PC-3 (cell line): ENCODE measurements around the gene CORO2B. TPM values are rescaled to one million over a fixed set of nuclear protein-coding genes. Genes with fewer than 3 reads are reported as not detected.

ENCODE experiments used
- ATAC-seq: fragments of 200-7000 bp; cut with Tn5 transposase; 2 replicates; pipeline ENCODE4 v1.9.1; 2020; ENCODE audit warnings: mild to moderate bottlenecking, moderate library complexity
- BruUV-seq: library from RNA; stranded (reverse); fragments of 400-500 nt; replicated peaks from 2 replicates; lab custom pipeline; 2021; lab: Mats Ljungman, UMichigan
- CTCF ChIA-PET: fragments of 300-600 bp; sonication (Branson Sonifier 250); formaldehyde crosslinking; loops from one replicate; lab custom pipeline; 2022; ENCODE audit warnings: antibody characterized with exemption; lab: Charles Lee
- POLR2A ChIA-PET: fragments of 300-600 bp; sonication (Branson Sonifier 250); formaldehyde crosslinking; loops from one replicate; lab custom pipeline; 2022; ENCODE audit warnings: antibody characterized with exemption; ENCODE audit not compliant: unreplicated experiment; lab: Charles Lee
- DNase-seq: peaks from one replicate; pipeline ENCODE4 v3.0.0-alpha.2; 2015
- H2AFZ ChIP-seq: fragments of 300-600 bp; sonication (generic); 2 replicates; pipeline ENCODE4 v1.6.0; 2016; ENCODE audit warnings: antibody characterized with exemption, low read length
- H3F3A ChIP-seq: fragments of 300-600 bp; sonication (generic); one replicate; pipeline ENCODE4 v1.6.0; 2017; ENCODE audit warnings: antibody characterized with exemption, low read length, control low read depth, mild to moderate bottlenecking; ENCODE audit not compliant: unreplicated experiment
- H3K27ac ChIP-seq: fragments of 300-600 bp; sonication (generic); 2 replicates; pipeline ENCODE4 v1.5.1; 2016; ENCODE audit warnings: mild to moderate bottlenecking, low read length
- H3K27me3 ChIP-seq: fragments of 300-600 bp; sonication (generic); 2 replicates; pipeline ENCODE4 v1.6.1; 2016; ENCODE audit warnings: low read length, mixed read lengths
- H3K36me3 ChIP-seq: fragments of 300-600 bp; sonication (generic); 2 replicates; pipeline ENCODE4 v1.6.1; 2016; ENCODE audit warnings: low read depth, mixed run types, low read length, mixed read lengths
- H3K4me1 ChIP-seq: fragments of 300-600 bp; sonication (generic); 2 replicates; pipeline ENCODE4 v1.5.1; 2016; ENCODE audit warnings: low read length; ENCODE audit not compliant: insufficient read depth
- H3K4me2 ChIP-seq: fragments of 300-600 bp; sonication (generic); 2 replicates; pipeline ENCODE4 v1.6.0; 2016; ENCODE audit warnings: low read length
- H3K4me3 ChIP-seq: fragments of 300-600 bp; sonication (generic); 2 replicates; pipeline ENCODE4 v1.5.1; 2016; ENCODE audit warnings: mild to moderate bottlenecking, low read length, mixed read lengths
- H3K79me2 ChIP-seq: fragments of 300-600 bp; sonication (generic); 2 replicates; pipeline ENCODE4 v1.6.1; 2017; ENCODE audit warnings: low read length, mixed read lengths
- H3K9ac ChIP-seq: fragments of 300-600 bp; sonication (generic); 2 replicates; pipeline ENCODE4 v1.6.0; 2016; ENCODE audit warnings: mild to moderate bottlenecking, low read length
- H3K9me2 ChIP-seq: fragments of 300-600 bp; sonication (generic); replicated peaks from 2 replicates; pipeline ENCODE4 v1.6.1; 2016; ENCODE audit warnings: mixed run types, low read length, mixed read lengths
- H3K9me3 ChIP-seq: fragments of 300-600 bp; sonication (generic); 2 replicates; pipeline ENCODE4 v1.6.1; 2016; ENCODE audit warnings: low read length, mixed read lengths
- H4K20me1 ChIP-seq: fragments of 300-600 bp; sonication (generic); 2 replicates; pipeline ENCODE4 v1.6.1; 2016; ENCODE audit warnings: low read length, mixed read lengths
- CTCF ChIP-seq: fragments of 300-600 bp; sonication (generic); conservative IDR thresholded peaks from 2 replicates; pipeline ENCODE4 v1.5.1; 2017; ENCODE audit warnings: antibody characterized with exemption, low read depth, mild to moderate bottlenecking, low read length
- EZH2 ChIP-seq: fragments of 300-600 bp; sonication (generic); IDR thresholded peaks from one replicate; pipeline ENCODE4 v1.6.1; 2017; ENCODE audit warnings: antibody characterized with exemption, mild to moderate bottlenecking, low read length; ENCODE audit not compliant: unreplicated experiment
- EZH2phosphoT487 ChIP-seq: fragments of 300-600 bp; sonication (generic); IDR thresholded peaks from 2 replicates; pipeline ENCODE4 v1.6.1; 2018; ENCODE audit warnings: mild to moderate bottlenecking, antibody characterized with exemption, low read length, borderline replicate concordance
- intact Hi-C: fragments of 100-400 bp; cut with micrococcal nuclease; formaldehyde crosslinking; loops from 2 replicates; pipeline ENCODE4 v1.9.0; 2023
- total RNA-seq: library from RNA; depleted of rRNA; stranded (reverse); fragments of >200 nt; gene quantifications from 2 replicates; pipeline ENCODE4 v1.2.3, GENCODE V29; 2014

CORO2B gene
- total RNA-seq, 1 experiment from 2014 or later = 0.66 TPM

DNA sequence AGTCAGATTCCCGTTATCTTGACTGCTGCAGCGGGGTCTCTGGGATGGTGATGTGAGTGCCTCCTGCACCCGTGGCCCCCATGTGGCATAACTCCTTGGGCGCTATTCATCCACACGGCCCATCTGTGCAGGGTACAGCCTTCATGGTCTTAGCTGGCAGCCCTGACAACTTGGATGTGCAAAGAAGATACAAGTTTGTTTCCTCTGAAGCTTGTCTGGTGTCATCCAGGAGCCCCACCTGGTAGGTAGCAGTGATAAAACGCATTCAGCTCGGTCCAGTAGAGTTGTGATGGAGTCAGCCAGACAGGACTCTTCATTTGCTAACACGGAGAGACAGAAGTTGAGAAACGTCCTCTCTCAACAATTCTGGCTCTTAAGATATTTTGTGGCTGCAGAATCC, 53.3 kb downstream of the CORO2B start:
- POLR2A ChIA-PET = no interaction called here
- Histone ChIP-seq H4K20me1 (no peaks in the 10 kb centered on the region), H3K4me1 (peaks cover 4% of the 10 kb centered on the region; the same call in 1 of the 2 replicates), H3K79me2 (no peaks in the 10 kb centered on the region), H3F3A (no peaks in the 10 kb centered on the region), H2AFZ (no peak overlapping the region), H3K27me3 (no peaks in the 10 kb centered on the region), H3K36me3 (no peaks in the 10 kb centered on the region), H3K9me3 (no peaks in the 10 kb centered on the region), H3K9ac (no peak overlapping the region), H3K27ac (no peak overlapping the region), H3K4me2 (no peak overlapping the region), H3K9me2 (no peaks in the 10 kb centered on the region), H3K4me3 (no peak overlapping the region)
- no peak for DNase-seq
- intact Hi-C loops = no loop called here
- no peak for TF ChIP-seq EZH2phosphoT487
- no peak for TF ChIP-seq EZH2
- no peak for TF ChIP-seq CTCF
- BruUV-seq = no TSS peak
- ATAC-seq = no peak
- CTCF ChIA-PET = no interaction called here

GRCh38 chr15:68633231-68634121, 54.7 kb downstream of the CORO2B start:
- Histone ChIP-seq H3K9me2 (no peaks in the 10 kb centered on the region), H3K4me1 (no peaks in the 10 kb centered on the region), H3K9ac (no peak overlapping the region), H2AFZ (no peak overlapping the region), H3K4me2 (no peak overlapping the region), H3F3A (no peaks in the 10 kb centered on the region), H3K79me2 (no peaks in the 10 kb centered on the region), H3K9me3 (no peaks in the 10 kb centered on the region), H3K36me3 (no peaks in the 10 kb centered on the region), H4K20me1 (no peaks in the 10 kb centered on the region), H3K27ac (no peak overlapping the region), H3K4me3 (no peak overlapping the region), H3K27me3 (no peaks in the 10 kb centered on the region)
- no TSS peak for BruUV-seq
- DNase-seq (no peak), ATAC-seq (no peak)
- intact Hi-C loops = no loop called here
- CTCF ChIA-PET = no interaction called here
- POLR2A ChIA-PET = no interaction called here
- TF ChIP-seq CTCF (no peak), EZH2 (no peak), EZH2phosphoT487 (no peak)

GRCh38 chr15:68634122-68634482, 55.3 kb downstream of the CORO2B start:
- BruUV-seq = no TSS peak
- H3K79me2 ChIP-seq = no peaks in the 10 kb centered on the region

More at GRCh38 chr15:68634122-68634482, 55.3 kb downstream of the CORO2B start:
- Histone ChIP-seq H3K4me2 (no peak overlapping the region), H3F3A (no peaks in the 10 kb centered on the region), H2AFZ (no peak overlapping the region), H3K27ac (no peak overlapping the region), H3K36me3 (no peaks in the 10 kb centered on the region), H3K9me3 (no peaks in the 10 kb centered on the region), H3K4me1 (no peaks in the 10 kb centered on the region), H4K20me1 (no peaks in the 10 kb centered on the region), H3K9me2 (no peaks in the 10 kb centered on the region), H3K4me3 (no peak overlapping the region), H3K9ac (no peak overlapping the region), H3K27me3 (no peaks in the 10 kb centered on the region)
- CTCF ChIA-PET = no interaction called here
- no peak for TF ChIP-seq EZH2
- no peak for TF ChIP-seq EZH2phosphoT487
- no peak for TF ChIP-seq CTCF
- ATAC-seq (no peak), DNase-seq (no peak)
- POLR2A ChIA-PET = no interaction called here
- intact Hi-C loops = no loop called here
